ENCODE results near the gene CNTRL. TPM values are rescaled to one million over a fixed set of nuclear protein-coding genes. Genes with fewer than 3 reads are reported as not detected.

The CNTRL gene
- total and polyA plus RNA-seq, 2 of the 8 experiments (the other 6 are each of a cell fraction or from before 2014, with no cell fraction given) = 5.1 to 13.9 TPM

DNA sequence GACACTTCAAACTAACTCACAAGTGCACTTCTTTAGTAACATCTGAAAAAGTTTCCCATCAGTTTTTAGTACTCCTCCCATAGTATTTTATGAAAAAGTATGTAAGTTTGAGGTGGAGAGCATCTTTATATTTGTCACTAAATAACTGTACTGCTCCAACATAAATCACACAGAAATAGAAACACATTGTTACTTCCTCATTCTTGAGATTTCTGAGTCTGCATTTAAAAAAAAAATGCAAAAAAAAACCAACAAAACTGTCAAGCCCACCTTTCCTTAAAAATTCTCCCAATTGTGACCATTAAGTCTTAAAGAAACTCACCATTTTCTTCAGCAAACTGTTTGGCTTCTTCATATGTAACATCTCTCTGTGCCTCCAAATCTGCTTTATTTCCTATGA lies 108.2 kb downstream of the CNTRL start (continued):
- TF ChIP-seq, protein P1, sequence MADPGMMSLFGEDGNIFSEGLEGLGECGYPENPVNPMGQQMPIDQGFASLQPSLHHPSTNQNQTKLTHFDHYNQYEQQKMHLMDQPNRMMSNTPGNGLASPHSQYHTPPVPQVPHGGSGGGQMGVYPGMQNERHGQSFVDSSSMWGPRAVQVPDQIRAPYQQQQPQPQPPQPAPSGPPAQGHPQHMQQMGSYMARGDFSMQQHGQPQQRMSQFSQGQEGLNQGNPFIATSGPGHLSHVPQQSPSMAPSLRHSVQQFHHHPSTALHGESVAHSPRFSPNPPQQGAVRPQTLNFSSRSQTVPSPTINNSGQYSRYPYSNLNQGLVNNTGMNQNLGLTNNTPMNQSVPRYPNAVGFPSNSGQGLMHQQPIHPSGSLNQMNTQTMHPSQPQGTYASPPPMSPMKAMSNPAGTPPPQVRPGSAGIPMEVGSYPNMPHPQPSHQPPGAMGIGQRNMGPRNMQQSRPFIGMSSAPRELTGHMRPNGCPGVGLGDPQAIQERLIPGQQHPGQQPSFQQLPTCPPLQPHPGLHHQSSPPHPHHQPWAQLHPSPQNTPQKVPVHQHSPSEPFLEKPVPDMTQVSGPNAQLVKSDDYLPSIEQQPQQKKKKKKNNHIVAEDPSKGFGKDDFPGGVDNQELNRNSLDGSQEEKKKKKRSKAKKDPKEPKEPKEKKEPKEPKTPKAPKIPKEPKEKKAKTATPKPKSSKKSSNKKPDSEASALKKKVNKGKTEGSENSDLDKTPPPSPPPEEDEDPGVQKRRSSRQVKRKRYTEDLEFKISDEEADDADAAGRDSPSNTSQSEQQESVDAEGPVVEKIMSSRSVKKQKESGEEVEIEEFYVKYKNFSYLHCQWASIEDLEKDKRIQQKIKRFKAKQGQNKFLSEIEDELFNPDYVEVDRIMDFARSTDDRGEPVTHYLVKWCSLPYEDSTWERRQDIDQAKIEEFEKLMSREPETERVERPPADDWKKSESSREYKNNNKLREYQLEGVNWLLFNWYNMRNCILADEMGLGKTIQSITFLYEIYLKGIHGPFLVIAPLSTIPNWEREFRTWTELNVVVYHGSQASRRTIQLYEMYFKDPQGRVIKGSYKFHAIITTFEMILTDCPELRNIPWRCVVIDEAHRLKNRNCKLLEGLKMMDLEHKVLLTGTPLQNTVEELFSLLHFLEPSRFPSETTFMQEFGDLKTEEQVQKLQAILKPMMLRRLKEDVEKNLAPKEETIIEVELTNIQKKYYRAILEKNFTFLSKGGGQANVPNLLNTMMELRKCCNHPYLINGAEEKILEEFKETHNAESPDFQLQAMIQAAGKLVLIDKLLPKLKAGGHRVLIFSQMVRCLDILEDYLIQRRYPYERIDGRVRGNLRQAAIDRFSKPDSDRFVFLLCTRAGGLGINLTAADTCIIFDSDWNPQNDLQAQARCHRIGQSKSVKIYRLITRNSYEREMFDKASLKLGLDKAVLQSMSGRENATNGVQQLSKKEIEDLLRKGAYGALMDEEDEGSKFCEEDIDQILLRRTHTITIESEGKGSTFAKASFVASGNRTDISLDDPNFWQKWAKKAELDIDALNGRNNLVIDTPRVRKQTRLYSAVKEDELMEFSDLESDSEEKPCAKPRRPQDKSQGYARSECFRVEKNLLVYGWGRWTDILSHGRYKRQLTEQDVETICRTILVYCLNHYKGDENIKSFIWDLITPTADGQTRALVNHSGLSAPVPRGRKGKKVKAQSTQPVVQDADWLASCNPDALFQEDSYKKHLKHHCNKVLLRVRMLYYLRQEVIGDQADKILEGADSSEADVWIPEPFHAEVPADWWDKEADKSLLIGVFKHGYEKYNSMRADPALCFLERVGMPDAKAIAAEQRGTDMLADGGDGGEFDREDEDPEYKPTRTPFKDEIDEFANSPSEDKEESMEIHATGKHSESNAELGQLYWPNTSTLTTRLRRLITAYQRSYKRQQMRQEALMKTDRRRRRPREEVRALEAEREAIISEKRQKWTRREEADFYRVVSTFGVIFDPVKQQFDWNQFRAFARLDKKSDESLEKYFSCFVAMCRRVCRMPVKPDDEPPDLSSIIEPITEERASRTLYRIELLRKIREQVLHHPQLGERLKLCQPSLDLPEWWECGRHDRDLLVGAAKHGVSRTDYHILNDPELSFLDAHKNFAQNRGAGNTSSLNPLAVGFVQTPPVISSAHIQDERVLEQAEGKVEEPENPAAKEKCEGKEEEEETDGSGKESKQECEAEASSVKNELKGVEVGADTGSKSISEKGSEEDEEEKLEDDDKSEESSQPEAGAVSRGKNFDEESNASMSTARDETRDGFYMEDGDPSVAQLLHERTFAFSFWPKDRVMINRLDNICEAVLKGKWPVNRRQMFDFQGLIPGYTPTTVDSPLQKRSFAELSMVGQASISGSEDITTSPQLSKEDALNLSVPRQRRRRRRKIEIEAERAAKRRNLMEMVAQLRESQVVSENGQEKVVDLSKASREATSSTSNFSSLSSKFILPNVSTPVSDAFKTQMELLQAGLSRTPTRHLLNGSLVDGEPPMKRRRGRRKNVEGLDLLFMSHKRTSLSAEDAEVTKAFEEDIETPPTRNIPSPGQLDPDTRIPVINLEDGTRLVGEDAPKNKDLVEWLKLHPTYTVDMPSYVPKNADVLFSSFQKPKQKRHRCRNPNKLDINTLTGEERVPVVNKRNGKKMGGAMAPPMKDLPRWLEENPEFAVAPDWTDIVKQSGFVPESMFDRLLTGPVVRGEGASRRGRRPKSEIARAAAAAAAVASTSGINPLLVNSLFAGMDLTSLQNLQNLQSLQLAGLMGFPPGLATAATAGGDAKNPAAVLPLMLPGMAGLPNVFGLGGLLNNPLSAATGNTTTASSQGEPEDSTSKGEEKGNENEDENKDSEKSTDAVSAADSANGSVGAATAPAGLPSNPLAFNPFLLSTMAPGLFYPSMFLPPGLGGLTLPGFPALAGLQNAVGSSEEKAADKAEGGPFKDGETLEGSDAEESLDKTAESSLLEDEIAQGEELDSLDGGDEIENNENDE (IDR thresholded peaks at IDR 0.05; ENCODE audit: insufficient replicate concordance, low read length) = no peak
- TF ChIP-seq TCF12 (IDR thresholded peaks at IDR 0.05; ENCODE audit: low read depth, low read length) = no peak
- no peak for TF ChIP-seq KDM4A (IDR thresholded peaks at IDR 0.05; ENCODE audit: low read depth, low read length, severe bottlenecking)
- no peak for TF ChIP-seq SUZ12 (IDR thresholded peaks at IDR 0.05; ENCODE audit: low read length)
- no peak for TF ChIP-seq GTF2F1 (IDR thresholded peaks at IDR 0.05; ENCODE audit: borderline replicate concordance, low read depth, low read length)
- TF ChIP-seq POU5F1 (IDR thresholded peaks at IDR 0.05; ENCODE audit: low read depth, low read length) = no peak
- TF ChIP-seq BCL11A (IDR thresholded peaks at IDR 0.05; ENCODE audit: low read depth in 2 of 2, low read length in 2 of 2) = no peak
- no peak for TF ChIP-seq POLR2A (IDR thresholded peaks at IDR 0.05; ENCODE audit: control extremely low read depth in 1 of 2, low read depth in 2 of 2, low read length in 2 of 2)
- TF ChIP-seq ASH2L (IDR thresholded peaks at IDR 0.05; ENCODE audit: low read length) = no peak
- no peak for TF ChIP-seq MAFK (IDR thresholded peaks at IDR 0.05; ENCODE audit: low read depth, low read length)
